BLaER1 treated with 17β-estradiol and CSF1 and Interleukin-3, amounts not matched to agents 10 nM and 100 nM (cell line): ENCODE data around the gene IRF4.

Source experiments
- H3K27ac ChIP-seq, 11 experiments: shearing (Covaris generic); formaldehyde crosslinking; 2 replicates each; pipeline ENCODE4 v1.8.1; 2022
- H3K27me3 ChIP-seq, 11 experiments: shearing (Covaris generic); formaldehyde crosslinking; 2 replicates each; pipeline ENCODE4 v1.8.1; 2022
- H3K36me3 ChIP-seq, 11 experiments: shearing (Covaris generic); formaldehyde crosslinking; 2 replicates each; pipeline ENCODE4 v1.8.1; 2022
- H3K4me1 ChIP-seq, 10 experiments: shearing (Covaris generic); formaldehyde crosslinking; 2 replicates each; pipeline ENCODE4 v1.8.1; 2022
- H3K4me2 ChIP-seq, 11 experiments: shearing (Covaris generic); formaldehyde crosslinking; 2 replicates each; pipeline ENCODE4 v1.8.1; 2022
- H3K4me3 ChIP-seq, 10 experiments: shearing (Covaris generic); formaldehyde crosslinking; 2 replicates each; pipeline ENCODE4 v1.8.1; 2022
- H3K9ac ChIP-seq, 11 experiments: shearing (Covaris generic); formaldehyde crosslinking; 2 replicates each; pipeline ENCODE4 v1.8.1; 2022
- H3K9me3 ChIP-seq, 11 experiments: shearing (Covaris generic); formaldehyde crosslinking; replicated peaks in 1 of 11; 2 replicates each; pipeline ENCODE4 v1.8.1; 2022
- H4K20me1 ChIP-seq, 11 experiments: shearing (Covaris generic); formaldehyde crosslinking; 2 replicates each; pipeline ENCODE4 v1.8.1; 2022
- Cebpa-rat ChIP-seq, 11 experiments: shearing (Covaris generic); IDR thresholded peaks; 2 replicates each; pipeline ENCODE4 v1.8.1; 2022

Gene IRF4

DNA sequence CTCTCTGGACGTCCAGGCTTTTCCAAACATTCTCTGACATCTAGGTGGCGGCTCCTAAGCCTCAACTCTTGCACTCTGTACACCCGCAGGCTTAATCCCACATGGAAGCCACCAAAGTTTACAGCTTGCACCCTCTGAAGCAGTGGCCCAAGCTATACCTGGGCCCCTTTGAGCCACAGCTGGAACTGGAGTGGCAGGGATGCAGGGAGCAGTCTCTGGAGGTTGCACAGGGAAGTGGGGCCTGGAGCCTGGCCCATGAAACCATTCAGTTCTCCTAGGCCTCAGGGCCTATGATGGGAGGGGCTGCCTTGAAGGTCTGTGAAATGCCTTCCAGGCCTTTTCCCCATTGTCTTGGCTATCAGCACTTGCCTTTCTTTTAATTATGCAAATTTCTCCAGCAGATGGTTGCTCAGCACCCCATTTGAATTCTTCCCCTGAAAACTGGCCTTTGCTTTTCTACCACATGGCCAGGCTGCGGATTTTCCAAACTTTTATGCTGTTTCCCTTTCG, 64.9 kb downstream of the IRF4 start:
- no peak overlapping the region for H3K4me3 ChIP-seq
- H3K36me3 ChIP-seq = no peaks in the 10 kb centered on the region
- no peaks in the 10 kb centered on the region for H3K27me3 ChIP-seq
- no peak overlapping the region for H3K9ac ChIP-seq
- peaks cover 0 to 8% (median 0%) of the 10 kb centered on the region in 10 experiments; a peak in 2 of 20 replicates for H3K4me1 ChIP-seq
- H3K27ac ChIP-seq = no peak overlapping the region
- no peaks in the 10 kb centered on the region for H4K20me1 ChIP-seq
- no peak for TF ChIP-seq Cebpa-rat (IDR thresholded peaks at IDR 0.05)
- no peak overlapping the region for H3K4me2 ChIP-seq
- peaks cover 5 to 16% (median 10%) of the 10 kb centered on the region in 11 experiments; a peak in 17 of 22 replicates for H3K9me3 ChIP-seq

DNA sequence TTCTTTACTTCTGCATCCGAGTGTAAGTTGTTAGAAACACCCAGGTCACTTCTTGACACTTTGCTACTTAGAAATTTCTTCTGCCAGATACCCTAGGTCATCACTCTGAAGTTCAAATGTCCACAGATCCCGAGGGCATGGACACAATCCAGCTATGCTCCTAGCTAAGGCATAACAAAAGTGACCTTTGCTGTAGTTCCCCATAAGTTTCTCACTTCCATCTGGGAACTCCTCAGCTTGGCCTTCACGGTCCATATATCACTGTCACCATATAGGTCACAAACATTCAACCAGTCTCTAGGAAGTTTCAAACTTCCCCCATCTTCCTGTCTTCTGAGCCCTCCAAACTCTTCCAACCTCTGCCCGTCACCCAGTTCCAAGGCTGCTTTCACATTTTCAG, 65.3 kb downstream of the IRF4 start:
- no peak overlapping the region for H3K27ac ChIP-seq
- H4K20me1 ChIP-seq = no peaks in the 10 kb centered on the region
- TF ChIP-seq Cebpa-rat (IDR thresholded peaks at IDR 0.05) = no peak
- no peaks in the 10 kb centered on the region for H3K27me3 ChIP-seq
- H3K9me3 ChIP-seq = peaks cover 5 to 16% (median 10%) of the 10 kb centered on the region in 11 experiments; a peak in 16 of 22 replicates
- H3K4me1 ChIP-seq = peaks cover 0 to 8% (median 0%) of the 10 kb centered on the region in 10 experiments; a peak in 2 of 20 replicates
- H3K4me2 ChIP-seq = no peak overlapping the region
- H3K4me3 ChIP-seq = no peak overlapping the region
- H3K36me3 ChIP-seq = no peaks in the 10 kb centered on the region
- H3K9ac ChIP-seq = no peak overlapping the region
